ENCODE measurements around the gene MOGAT1. TPM values are rescaled to one million over a fixed set of nuclear protein-coding genes. Genes with fewer than 3 reads are reported as not detected.

MOGAT1 gene
- total and polyA plus RNA-seq, 2 of the 13 experiments (the other 11 are each of a cell fraction or from before 2014, with no cell fraction given): 0.98 to 4.3 TPM

DNA sequence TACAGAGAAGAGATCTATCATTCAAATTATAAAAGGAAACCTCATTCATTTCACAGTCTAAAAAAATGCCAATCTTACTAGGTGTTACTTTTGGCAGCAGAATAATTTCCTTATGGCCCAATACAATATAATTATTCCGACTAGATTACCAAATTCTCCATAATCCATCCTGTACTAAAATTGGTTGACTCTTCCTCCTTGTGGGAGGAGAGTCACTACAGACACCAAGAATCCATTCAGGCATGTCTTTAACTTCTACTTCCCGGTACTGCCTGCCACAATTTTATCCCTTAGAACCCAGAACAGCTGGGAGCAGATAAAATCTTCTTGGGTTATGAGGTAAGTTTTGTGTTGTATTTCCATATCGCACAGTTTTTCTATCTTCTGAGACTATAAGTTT is 25.4 kb upstream of the MOGAT1 start (continued):
- TF ChIP-seq, protein P1, sequence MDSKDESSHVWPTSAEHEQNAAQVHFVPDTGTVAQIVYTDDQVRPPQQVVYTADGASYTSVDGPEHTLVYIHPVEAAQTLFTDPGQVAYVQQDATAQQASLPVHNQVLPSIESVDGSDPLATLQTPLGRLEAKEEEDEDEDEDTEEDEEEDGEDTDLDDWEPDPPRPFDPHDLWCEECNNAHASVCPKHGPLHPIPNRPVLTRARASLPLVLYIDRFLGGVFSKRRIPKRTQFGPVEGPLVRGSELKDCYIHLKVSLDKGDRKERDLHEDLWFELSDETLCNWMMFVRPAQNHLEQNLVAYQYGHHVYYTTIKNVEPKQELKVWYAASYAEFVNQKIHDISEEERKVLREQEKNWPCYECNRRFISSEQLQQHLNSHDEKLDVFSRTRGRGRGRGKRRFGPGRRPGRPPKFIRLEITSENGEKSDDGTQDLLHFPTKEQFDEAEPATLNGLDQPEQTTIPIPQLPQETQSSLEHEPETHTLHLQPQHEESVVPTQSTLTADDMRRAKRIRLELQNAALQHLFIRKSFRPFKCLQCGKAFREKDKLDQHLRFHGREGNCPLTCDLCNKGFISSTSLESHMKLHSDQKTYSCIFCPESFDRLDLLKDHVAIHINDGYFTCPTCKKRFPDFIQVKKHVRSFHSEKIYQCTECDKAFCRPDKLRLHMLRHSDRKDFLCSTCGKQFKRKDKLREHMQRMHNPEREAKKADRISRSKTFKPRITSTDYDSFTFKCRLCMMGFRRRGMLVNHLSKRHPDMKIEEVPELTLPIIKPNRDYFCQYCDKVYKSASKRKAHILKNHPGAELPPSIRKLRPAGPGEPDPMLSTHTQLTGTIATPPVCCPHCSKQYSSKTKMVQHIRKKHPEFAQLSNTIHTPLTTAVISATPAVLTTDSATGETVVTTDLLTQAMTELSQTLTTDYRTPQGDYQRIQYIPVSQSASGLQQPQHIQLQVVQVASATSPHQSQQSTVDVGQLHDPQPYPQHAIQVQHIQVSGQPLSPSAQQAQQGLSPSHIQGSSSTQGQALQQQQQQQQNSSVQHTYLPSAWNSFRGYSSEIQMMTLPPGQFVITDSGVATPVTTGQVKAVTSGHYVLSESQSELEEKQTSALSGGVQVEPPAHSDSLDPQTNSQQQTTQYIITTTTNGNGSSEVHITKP (CRISPR knock-in tag; IDR thresholded peaks at IDR 0.05; ENCODE audit: low read depth): no peak
- no peak for TF ChIP-seq ZNF292 (CRISPR knock-in tag; IDR thresholded peaks at IDR 0.05; ENCODE audit: borderline replicate concordance, low read depth)
- TF ChIP-seq, protein P2, sequence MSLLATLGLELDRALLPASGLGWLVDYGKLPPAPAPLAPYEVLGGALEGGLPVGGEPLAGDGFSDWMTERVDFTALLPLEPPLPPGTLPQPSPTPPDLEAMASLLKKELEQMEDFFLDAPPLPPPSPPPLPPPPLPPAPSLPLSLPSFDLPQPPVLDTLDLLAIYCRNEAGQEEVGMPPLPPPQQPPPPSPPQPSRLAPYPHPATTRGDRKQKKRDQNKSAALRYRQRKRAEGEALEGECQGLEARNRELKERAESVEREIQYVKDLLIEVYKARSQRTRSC (CRISPR knock-in tag; IDR thresholded peaks at IDR 0.05; ENCODE audit: low read depth): no peak
- TF ChIP-seq, protein P3, sequence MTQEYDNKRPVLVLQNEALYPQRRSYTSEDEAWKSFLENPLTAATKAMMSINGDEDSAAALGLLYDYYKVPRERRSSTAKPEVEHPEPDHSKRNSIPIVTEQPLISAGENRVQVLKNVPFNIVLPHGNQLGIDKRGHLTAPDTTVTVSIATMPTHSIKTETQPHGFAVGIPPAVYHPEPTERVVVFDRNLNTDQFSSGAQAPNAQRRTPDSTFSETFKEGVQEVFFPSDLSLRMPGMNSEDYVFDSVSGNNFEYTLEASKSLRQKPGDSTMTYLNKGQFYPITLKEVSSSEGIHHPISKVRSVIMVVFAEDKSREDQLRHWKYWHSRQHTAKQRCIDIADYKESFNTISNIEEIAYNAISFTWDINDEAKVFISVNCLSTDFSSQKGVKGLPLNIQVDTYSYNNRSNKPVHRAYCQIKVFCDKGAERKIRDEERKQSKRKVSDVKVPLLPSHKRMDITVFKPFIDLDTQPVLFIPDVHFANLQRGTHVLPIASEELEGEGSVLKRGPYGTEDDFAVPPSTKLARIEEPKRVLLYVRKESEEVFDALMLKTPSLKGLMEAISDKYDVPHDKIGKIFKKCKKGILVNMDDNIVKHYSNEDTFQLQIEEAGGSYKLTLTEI (CRISPR knock-in tag; conservative IDR thresholded peaks at IDR 0.05): no peak
- no peak for TF ChIP-seq GTF3A (CRISPR knock-in tag; conservative IDR thresholded peaks at IDR 0.05)
- no peak for TF ChIP-seq HCFC1 (IDR thresholded peaks at IDR 0.05; ENCODE audit: low read depth, low read length)
- TF ChIP-seq FLYWCH1 (CRISPR knock-in tag; IDR thresholded peaks at IDR 0.05): no peak
- no peak for TF ChIP-seq GATA4 (IDR thresholded peaks at IDR 0.05; ENCODE audit: borderline replicate concordance, low read depth)
- TF ChIP-seq, protein P4, sequence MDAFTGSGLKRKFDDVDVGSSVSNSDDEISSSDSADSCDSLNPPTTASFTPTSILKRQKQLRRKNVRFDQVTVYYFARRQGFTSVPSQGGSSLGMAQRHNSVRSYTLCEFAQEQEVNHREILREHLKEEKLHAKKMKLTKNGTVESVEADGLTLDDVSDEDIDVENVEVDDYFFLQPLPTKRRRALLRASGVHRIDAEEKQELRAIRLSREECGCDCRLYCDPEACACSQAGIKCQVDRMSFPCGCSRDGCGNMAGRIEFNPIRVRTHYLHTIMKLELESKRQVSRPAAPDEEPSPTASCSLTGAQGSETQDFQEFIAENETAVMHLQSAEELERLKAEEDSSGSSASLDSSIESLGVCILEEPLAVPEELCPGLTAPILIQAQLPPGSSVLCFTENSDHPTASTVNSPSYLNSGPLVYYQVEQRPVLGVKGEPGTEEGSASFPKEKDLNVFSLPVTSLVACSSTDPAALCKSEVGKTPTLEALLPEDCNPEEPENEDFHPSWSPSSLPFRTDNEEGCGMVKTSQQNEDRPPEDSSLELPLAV (CRISPR knock-in tag; conservative IDR thresholded peaks at IDR 0.05; ENCODE audit: low read depth): no peak

Measured in HepG2 (cell line).